GM12878 (cell line): ENCODE data around the gene GABRB3. TPM values are rescaled to one million over a fixed set of nuclear protein-coding genes. Genes with fewer than 3 reads are reported as not detected.

Experiments used
- ATAC-seq: fragments of 200-7000 bp; cut with Tn5 transposase; 3 replicates; pipeline ENCODE4 v1.9.1; 2020; ENCODE audit warnings: mild to moderate bottlenecking, moderate library complexity
- BruUV-seq: library from RNA; stranded (reverse); fragments of 400-500 nt; replicated peaks from 2 replicates; lab custom pipeline; 2021; lab: Mats Ljungman, UMichigan
- CTCF ChIA-PET: fragments of 300-600 bp; sonication (Branson Sonifier 250); formaldehyde crosslinking; extraction: SDS; loops from one replicate; lab custom pipeline; 2021; ENCODE audit warnings: inconsistent platforms; lab: Yijun Ruan, JAX
- POLR2A ChIA-PET: fragments of 350-600 bp; formaldehyde crosslinking; extraction: SDS; loops from one replicate; lab custom pipeline; 2021; ENCODE audit warnings: inconsistent platforms; lab: Charles Lee
- RAD21 ChIA-PET: fragments of 300-600 bp; sonication (Branson Sonifier 250); formaldehyde crosslinking; loops from one replicate; lab custom pipeline; 2023; ENCODE audit warnings: antibody characterized with exemption; ENCODE audit not compliant: unreplicated experiment; lab: Charles Lee
- SMC1A ChIA-PET: fragments of 300-600 bp; sonication (Branson Sonifier 250); formaldehyde crosslinking; loops from one replicate; lab custom pipeline; 2023; ENCODE audit not compliant: unreplicated experiment, uncharacterized antibody; lab: Charles Lee
- DNase-seq: peaks from one replicate; pipeline ENCODE4 v3.0.0-alpha.2; 2011; ENCODE audit warnings: low read depth, low spot score
- FAIRE-seq: peaks from 3 replicates; lab custom pipeline; 2011; peaks lifted over from hg19 to GRCh38; lab: Jason Lieb, UNC
- H2AFZ ChIP-seq: 2 replicates; pipeline ENCODE4 v1.6.0; 2011; ENCODE audit warnings: low read depth, low read length, control low read depth; ENCODE audit not compliant: control insufficient read depth
- H3K27ac ChIP-seq: 2 replicates; pipeline ENCODE4 v1.5.1; 2011; ENCODE audit warnings: control low read depth; ENCODE audit not compliant: control insufficient read depth, insufficient read depth
- H3K27me3 ChIP-seq, 2 experiments: replicated peaks in 1 of 2; 2 replicates each; pipeline versions ENCODE4 v1.6.0 to v1.6.1; 2011; ENCODE audit warnings: low read length in 1 of 2; ENCODE audit not compliant: control insufficient read depth in 2 of 2, insufficient read depth in 2 of 2
- H3K36me3 ChIP-seq, 2 experiments: 2 replicates each; pipeline ENCODE4 v1.5.1; 2011; ENCODE audit warnings: low read length in 1 of 2; ENCODE audit not compliant: control insufficient read depth in 2 of 2, insufficient read depth in 2 of 2
- H3K4me1 ChIP-seq: 2 replicates; pipeline ENCODE4 v1.6.1; 2011; ENCODE audit warnings: mild to moderate bottlenecking, low read length, moderate library complexity, mixed read lengths; ENCODE audit not compliant: control insufficient read depth, insufficient read depth
- H3K4me2 ChIP-seq: 2 replicates; pipeline ENCODE4 v1.6.0; 2011; ENCODE audit warnings: control low read depth; ENCODE audit not compliant: control insufficient read depth, insufficient read depth
- H3K4me3 ChIP-seq: fragments of 200-600 bp; sonication (generic); 2 replicates; pipeline ENCODE4 v1.5.1; 2016
- H3K79me2 ChIP-seq: 2 replicates; pipeline ENCODE4 v1.6.0; 2011; ENCODE audit warnings: low read length; ENCODE audit not compliant: control insufficient read depth, insufficient read depth
- H3K9ac ChIP-seq: 2 replicates; pipeline ENCODE4 v1.8.0; 2011; ENCODE audit warnings: low read length, control low read depth, mixed read lengths; ENCODE audit not compliant: control insufficient read depth, insufficient read depth
- H3K9me3 ChIP-seq: replicated peaks from 3 replicates; pipeline ENCODE4 v1.5.1; 2011; ENCODE audit warnings: mild to moderate bottlenecking, low read length; ENCODE audit not compliant: control insufficient read depth, insufficient read depth
- H4K20me1 ChIP-seq: 2 replicates; pipeline ENCODE4 v1.6.0; 2011; ENCODE audit not compliant: control insufficient read depth, insufficient read depth
- ATF3 ChIP-seq: IDR thresholded peaks from 2 replicates; pipeline ENCODE4 v1.6.1; 2011; ENCODE audit warnings: low read depth, mild to moderate bottlenecking, low read length, moderate library complexity, borderline replicate concordance; ENCODE audit errors: extremely low read depth
- FOS ChIP-seq: IDR thresholded peaks from 3 replicates; pipeline ENCODE4 v1.6.1; 2011; ENCODE audit warnings: borderline replicate concordance; ENCODE audit not compliant: insufficient read length; ENCODE audit errors: extremely low read depth
- HDGF ChIP-seq: fragments of 450-650 bp; IDR thresholded peaks from 2 replicates; pipeline ENCODE4 v1.6.1; 2016; ENCODE audit warnings: antibody characterized with exemption
- MEF2B ChIP-seq: fragments of 450-650 bp; IDR thresholded peaks from 2 replicates; pipeline ENCODE4 v1.6.1; 2018; ENCODE audit warnings: mild to moderate bottlenecking, moderate library complexity; ENCODE audit not compliant: partially characterized antibody, poor library complexity, severe bottlenecking
- PKNOX1 ChIP-seq: fragments of 450-650 bp; IDR thresholded peaks from 2 replicates; pipeline ENCODE4 v1.6.1; 2016; ENCODE audit warnings: mild to moderate bottlenecking
- SREBF2 ChIP-seq: IDR thresholded peaks from 2 replicates; pipeline ENCODE4 v1.6.1; 2012; ENCODE audit warnings: mild to moderate bottlenecking, low read length
- STAT3 ChIP-seq: IDR thresholded peaks from 2 replicates; pipeline ENCODE4 v1.6.1; 2011; ENCODE audit warnings: low read depth, low read length, improper control_type of control experiment
- TCF3 ChIP-seq: IDR thresholded peaks from 2 replicates; pipeline ENCODE4 v1.6.1; 2012; ENCODE audit warnings: low read depth, mild to moderate bottlenecking, low read length, borderline replicate concordance; ENCODE audit not compliant: insufficient read depth
- USF1 ChIP-seq: IDR thresholded peaks from 2 replicates; pipeline ENCODE4 v1.6.1; 2011; ENCODE audit warnings: borderline replicate concordance, low read depth, mild to moderate bottlenecking, moderate library complexity, mixed read lengths, low read length; ENCODE audit not compliant: insufficient read depth; ENCODE audit errors: extremely low read length
- ZBTB4 ChIP-seq: fragments of 450-650 bp; formaldehyde crosslinking; IDR thresholded peaks from 2 replicates; pipeline ENCODE4 v1.4.0; 2022; ENCODE audit warnings: mild to moderate bottlenecking, moderate library complexity
- WGBS: methylation state at CpG from one replicate; pipeline ENCODE4 v1.1.6; 2016; ENCODE audit warnings: low lambda C conversion rate; ENCODE audit not compliant: insufficient replicate concordance, insufficient coverage; ENCODE audit errors: missing lambda C conversion rate; 5-methylcytosine and 5-hydroxymethylcytosine counted together
- in situ Hi-C: fragments of 300-500 bp; cut with MboI; formaldehyde crosslinking; loops from 9 replicates; pipeline ENCODE4 v1.14.3; 2018; ENCODE audit warnings: mixed read lengths
- intact Hi-C: fragments of 100-400 bp; cut with micrococcal nuclease; formaldehyde crosslinking; loops from one replicate; pipeline ENCODE4 v1.14.2; 2022; ENCODE audit not compliant: unreplicated experiment
- polyA plus RNA-seq, 11 experiments: library from polyadenylated mRNA; depleted of rRNA in 4 of 11; unstranded in 6 of 11; stranded (reverse) in 5 of 11; fragments of >200 nt; fragmentation: Nextera tagmentation in 4 of 11; fragmentation: Illumina TruSeq in 1 of 11; extraction: Ambion mirVana in 4 of 11; extraction: Trizol in 1 of 11; gene quantifications; 1 replicate in 1 of 11; 2 replicates in 10 of 11; pipeline versions ENCODE4 v1.2.1 to v1.2.3, GENCODE V29; 2011 to 2016; ENCODE audit warnings: inconsistent platforms in 2 of 11, missing spikeins in 2 of 11, low read depth in 1 of 11
- total RNA-seq, 4 experiments: library from RNA; depleted of rRNA in 3 of 4; stranded (reverse); fragments of >200 nt in 3 of 4; fragmentation: Illumina TruSeq in 1 of 4; extraction: Trizol in 1 of 4; gene quantifications; 2 replicates each; pipeline versions ENCODE4 v1.2.1 to v1.2.3, GENCODE V29; 2013 to 2021

GABRB3 gene
- total and polyA plus RNA-seq, 10 of the 15 experiments (the other 5 are each of a cell fraction or from before 2014, with no cell fraction given): 0.05 to 0.08 (median 0.05) TPM; not detected in 7

- no TSS peak for BruUV-seq
- in situ Hi-C loops: no loop called here
- FAIRE-seq: no peak
- CTCF ChIA-PET: no interaction called here
- TF ChIP-seq FOS: no peak
- TF ChIP-seq, all 136 proteins: peak for 0
- ChIA-PET SMC1A (no interaction called here), POLR2A (no interaction called here), RAD21 (no interaction called here)
- Histone ChIP-seq H3K79me2 (no peaks in the 10 kb centered on the region), H3K9ac (no peak overlapping the region), H3K4me1 (no peaks in the 10 kb centered on the region), H3K27me3 (no peaks in the 10 kb centered on the region), H4K20me1 (no peaks in the 10 kb centered on the region), H3K9me3 (no peaks in the 10 kb centered on the region; the same call in 2 of the 3 replicates), H3K4me3 (no peak overlapping the region), H2AFZ (no peak overlapping the region), H3K4me2 (no peak overlapping the region), H3K36me3 (no peaks in the 10 kb centered on the region), H3K27ac (no peak overlapping the region)
- ATAC-seq (no peak), DNase-seq (no peak)
- 19% methylated on average over 5 of the region's 5 CpGs for WGBS
- intact Hi-C loops: no loop called here
Measured at GRCh38 chr15:26759986-26760385, 12.9 kb downstream of the GABRB3 start.

- in situ Hi-C loops: no loop called here
- DNase-seq (no peak), FAIRE-seq (no peak), ATAC-seq (no peak)
- no peaks in the 10 kb centered on the region for H4K20me1 ChIP-seq
- H3K4me3 ChIP-seq: no peak overlapping the region
- no peaks in the 10 kb centered on the region for H3K27me3 ChIP-seq
- ChIA-PET POLR2A (no interaction called here), RAD21 (no interaction called here), CTCF (no interaction called here), SMC1A (no interaction called here)
- H3K9me3 ChIP-seq: no peaks in the 10 kb centered on the region; the same call in 2 of the 3 replicates
- no peak overlapping the region for H2AFZ ChIP-seq
- intact Hi-C loops: no loop called here
- H3K4me2 ChIP-seq: no peak overlapping the region
- H3K9ac ChIP-seq: no peak overlapping the region
- H3K4me1 ChIP-seq: no peaks in the 10 kb centered on the region
- 45% methylated on average over 4 of the region's 4 CpGs for WGBS
- BruUV-seq: no TSS peak
- H3K27ac ChIP-seq: no peak overlapping the region
- no peaks in the 10 kb centered on the region for H3K36me3 ChIP-seq
- H3K79me2 ChIP-seq: no peaks in the 10 kb centered on the region
- TF ChIP-seq ATF3: no peak
- TF ChIP-seq HDGF: no peak
- no peak for TF ChIP-seq PKNOX1
- TF ChIP-seq ZBTB4 (CRISPR knock-in tag): no peak
- TF ChIP-seq MEF2B: no peak
- no peak for TF ChIP-seq SREBF2
- no peak for TF ChIP-seq TCF3
- TF ChIP-seq STAT3: no peak
- TF ChIP-seq USF1: no peak
Measured at GRCh38 chr15:26758079-26758478, 14.8 kb downstream of the GABRB3 start.
